ENCODE results near the gene HCRT.
"Not testable (repeated sequence)": the region's sequence is repeated elsewhere in the genome, so short reads cannot be mapped to it uniquely, and the experiment has no call there.

Gene HCRT

GRCh38 chr17:42198897-42199296 is 13.6 kb upstream of the HCRT start:
- no peak for DNase-seq (ENCODE audit: extremely low read depth in 1 of 2, low read depth in 1 of 2)

GRCh38 chr17:42197564-42198156 is 12.4 kb upstream of the HCRT start:
- DNase-seq (ENCODE audit: extremely low read depth in 1 of 2, low read depth in 1 of 2): no peak

- DNase-seq (ENCODE audit: extremely low read depth in 1 of 2, low read depth in 1 of 2): peak; percentile 64 to 70
These were observed 9.0 kb upstream of the HCRT start, which contains the start of gene GHDC for GRCh38 chr17:42193969-42194899. Gene GHDC (minus strand): TSS chr17:42194494. CDS start chr17:42193581, 913 bp downstream.

- no peak for DNase-seq (ENCODE audit: extremely low read depth in 1 of 2, low read depth in 1 of 2)
These were observed 8.1 kb upstream of the HCRT start for GRCh38 chr17:42193216-42193968.

- no peak for DNase-seq (ENCODE audit: extremely low read depth in 1 of 2, low read depth in 1 of 2)
These were observed 7.2 kb upstream of the HCRT start for GRCh38 chr17:42192189-42193126.

GRCh38 chr17:42191275-42191608 is 6.0 kb upstream of the HCRT start:
- no peak for DNase-seq (ENCODE audit: extremely low read depth in 1 of 2, low read depth in 1 of 2)

GRCh38 chr17:42190491-42191274 is 5.4 kb upstream of the HCRT start:
- DNase-seq (ENCODE audit: extremely low read depth in 1 of 2, low read depth in 1 of 2): no peak

- DNase-seq (ENCODE audit: extremely low read depth in 1 of 2, low read depth in 1 of 2): no peak
These were observed 4.4 kb upstream of the HCRT start for GRCh38 chr17:42189651-42189965.

GRCh38 chr17:42188749-42189650 is 3.7 kb upstream of the HCRT start:
- no peak for DNase-seq (ENCODE audit: extremely low read depth in 1 of 2, low read depth in 1 of 2)

GRCh38 chr17:42187833-42188232 is 2.6 kb upstream of the HCRT start:
- no peak for DNase-seq (ENCODE audit: extremely low read depth in 1 of 2, low read depth in 1 of 2)

- DNase-seq (ENCODE audit: extremely low read depth in 1 of 2, low read depth in 1 of 2): not testable (repeated sequence)
These were observed 939 bp upstream of the HCRT start for GRCh38 chr17:42186191-42186590.

- DNase-seq (ENCODE audit: extremely low read depth in 1 of 2, low read depth in 1 of 2): no peak
These were observed 324 bp upstream of the HCRT start for GRCh38 chr17:42185621-42185930.

GRCh38 chr17:42183741-42184711 is 1.2 kb downstream of the HCRT start:
- peak; percentile 55 to 73 for DNase-seq (ENCODE audit: extremely low read depth in 1 of 2, low read depth in 1 of 2)

GRCh38 chr17:42182927-42183734 is 2.1 kb downstream of the HCRT start:
- DNase-seq (ENCODE audit: extremely low read depth in 1 of 2, low read depth in 1 of 2): no peak

GRCh38 chr17:42181851-42182207 is 3.4 kb downstream of the HCRT start:
- no peak for DNase-seq (ENCODE audit: extremely low read depth in 1 of 2, low read depth in 1 of 2)

- DNase-seq (ENCODE audit: extremely low read depth in 1 of 2, low read depth in 1 of 2): peak; percentile 74 to 86
These were observed 4.1 kb downstream of the HCRT start, which contains the start of gene KCNH4 for GRCh38 chr17:42180922-42181850. Gene KCNH4 (minus strand): TSS chr17:42181142. CDS start chr17:42180945, 197 bp downstream.

Data from stimulated activated CD8-positive, alpha-beta memory T cell treated with anti-CD3 and anti-CD28 coated beads, Interleukin-7, amount 100 ng/mL, for 48 hours (primary cell).